Measurements from ENCODE around the gene SLMAP. TPM values are rescaled to one million over a fixed set of nuclear protein-coding genes. Genes with fewer than 3 reads are reported as not detected.

The SLMAP gene
- total and polyA plus RNA-seq, 2 of the 4 experiments (the other 2 are of a cell fraction), result 15.5 to 26.5 TPM

- Histone ChIP-seq H2AFZ (replicated peaks; ENCODE audit: low read length, poor library complexity) (no peak overlapping the region), H4K8ac (ENCODE audit: low read depth in 2 of 2, low read length in 2 of 2) (no peak overlapping the region), H2AK5ac (ENCODE audit: low read depth, low read length) (no peak overlapping the region), H3K4me3 (ENCODE audit: insufficient read depth, low read depth, low read length) (no peak overlapping the region), H3K14ac (replicated peaks; ENCODE audit: low read depth, low read length) (no peak overlapping the region), H2BK15ac (ENCODE audit: low read depth, low read length) (no peak overlapping the region), H2BK120ac (ENCODE audit: low read depth, low read length) (no peak overlapping the region), H3K36me3 (ENCODE audit: control insufficient read depth, insufficient read depth, low read length) (no peaks in the 10 kb centered on the region), H3K4me2 (ENCODE audit: low read depth, low read length) (no peak overlapping the region), H3K9me3 (ENCODE audit: control insufficient read depth, insufficient read depth, low read length) (no peaks in the 10 kb centered on the region), H3K27me3 (ENCODE audit: control insufficient read depth, insufficient read depth, low read length) (no peaks in the 10 kb centered on the region), H4K91ac (ENCODE audit: insufficient read depth, low read depth, low read length) (no peak overlapping the region), H3K4me1 (ENCODE audit: control insufficient read depth, insufficient read depth, low read length) (no peaks in the 10 kb centered on the region), H3K9me1 (ENCODE audit: insufficient read depth, low read length) (no peaks in the 10 kb centered on the region), H3K79me1 (ENCODE audit: low read depth in 1 of 2, low read length in 2 of 2) (no peaks in the 10 kb centered on the region; a peak in 1 of 4 replicates), H2BK5ac (ENCODE audit: low read depth, low read length, poor library complexity, severe bottlenecking) (no peak overlapping the region), H4K20me1 (ENCODE audit: insufficient read depth, low read length) (no peaks in the 10 kb centered on the region), H3K9ac (ENCODE audit: low read depth, low read length) (no peak overlapping the region), H3K23ac (ENCODE audit: low read depth, low read length) (no peak overlapping the region), H3K27ac (ENCODE audit: insufficient read depth, low read length) (no peak overlapping the region), H2AK9ac (replicated peaks; ENCODE audit: low read depth, low read length, poor library complexity) (no peak overlapping the region), H3K56ac (ENCODE audit: extremely low read depth, insufficient read depth, low read length) (no peak overlapping the region), H3K18ac (ENCODE audit: low read depth, low read length) (no peak overlapping the region), H3K4ac (ENCODE audit: low read depth, low read length) (no peak overlapping the region), H2BK20ac (ENCODE audit: low read depth, low read length) (no peak overlapping the region), H4K5ac (ENCODE audit: low read depth, low read length) (no peak overlapping the region)
- CTCF ChIA-PET, result no interaction called here
- no CpG with 5 or more reads among the region's 1 CpG for WGBS, 2 experiments (ENCODE audit: extremely low coverage in 2 of 2, insufficient read length in 1 of 2)
- dilution Hi-C loops (cut with HindIII; ENCODE audit: low sequenced_read_pairs, unreplicated experiment), result no loop called here
- ATAC-seq (ENCODE audit: low read depth) (no peak), DNase-seq (no peak)
- POLR2A ChIA-PET (ENCODE audit: unreplicated experiment), result no interaction called here
- TF ChIP-seq FOS (IDR thresholded peaks at IDR 0.05; ENCODE audit: low read depth, low read length) (no peak), RAD21 (IDR thresholded peaks at IDR 0.05; ENCODE audit: low read length) (no peak), CEBPB (IDR thresholded peaks at IDR 0.05; ENCODE audit: low read depth, low read length) (no peak), ELK1 (IDR thresholded peaks at IDR 0.05; ENCODE audit: borderline replicate concordance, low read depth, low read length) (no peak), CTCF (conservative IDR thresholded peaks at IDR 0.05; ENCODE audit: low read depth, low read length) (no peak), RFX5 (IDR thresholded peaks at IDR 0.05; ENCODE audit: low read depth, low read length) (no peak), BHLHE40 (IDR thresholded peaks at IDR 0.05; ENCODE audit: low read depth, low read length) (no peak), MAZ (IDR thresholded peaks at IDR 0.05; ENCODE audit: borderline replicate concordance, low read depth, low read length) (no peak), SMC3 (IDR thresholded peaks at IDR 0.05; ENCODE audit: low read depth, low read length) (no peak), NFE2L2 (IDR thresholded peaks at IDR 0.05; ENCODE audit: low read depth, low read length) (no peak), CHD1 (IDR thresholded peaks at IDR 0.05; ENCODE audit: low read depth, low read length) (no peak), USF2 (IDR thresholded peaks at IDR 0.05; ENCODE audit: low read depth, low read length) (no peak), RCOR1 (IDR thresholded peaks at IDR 0.05; ENCODE audit: insufficient replicate concordance, low read length) (no peak)
- in situ Hi-C loops (cut with MboI; ENCODE audit: low sequenced_read_pairs), result no loop called here
- intact Hi-C loops (cut with micrococcal nuclease), result no loop called here
- no TSS peak for BruUV-seq (replicated peaks)
Measured at GRCh38 chr3:57893156-57893555, 137.0 kb downstream of the SLMAP start.
